Prostate gland (tissue), 2 donors: ENCODE results near the gene GLTP.

Experiments used
- CTCF ChIP-seq, 4 experiments: fragments of 200-600 bp in 2 of 4; fragments of 450-650 bp in 2 of 4; sonication (generic) in 2 of 4; IDR thresholded peaks; 1 replicate in 3 of 4; 2 replicates in 1 of 4; pipeline ENCODE4 v1.5.1; 2016 to 2019; ENCODE audit warnings: antibody characterized with exemption in 4 of 4, mild to moderate bottlenecking in 2 of 4, moderate library complexity in 2 of 4
- POLR2AphosphoS5 ChIP-seq: sonication (generic); formaldehyde crosslinking; IDR thresholded peaks from one replicate; pipeline ENCODE4 v1.6.1; 2017; ENCODE audit warnings: antibody characterized with exemption

- TF ChIP-seq CTCF (IDR thresholded peaks at IDR 0.05) = no peak
- peak; percentile 83 for TF ChIP-seq POLR2AphosphoS5
These were observed 59.4 kb downstream of the GLTP start for GRCh38 chr12:109820816-109821381.
